Sigmoid colon (tissue), 7 donors: ENCODE measurements around the gene EMP2. TPM values are rescaled to one million over a fixed set of nuclear protein-coding genes. Genes with fewer than 3 reads are reported as not detected.
A peak's percentile ranks its signal among the peaks of the same experiment; 100 is the strongest.
"Not testable (repeated sequence)": the region's sequence is repeated elsewhere in the genome, so short reads cannot be mapped to it uniquely, and the experiment has no call there.

Source experiments
- DNase-seq: peaks from one replicate; pipeline ENCODE4 v3.0.0-alpha.2; 2019
- H3K27ac ChIP-seq, 4 donors: fragments of 200-600 bp; sonication (generic); one replicate each; pipeline ENCODE4 v1.5.1; 2016 to 2019; ENCODE audit warnings: mild to moderate bottlenecking in 1 of 4
- H3K27me3 ChIP-seq, 3 donors: fragments of 200-600 bp; sonication (generic); one replicate each; pipeline ENCODE4 v1.5.1; 2019; ENCODE audit warnings: mild to moderate bottlenecking in 1 of 3
- H3K36me3 ChIP-seq, 4 donors: fragments of 200-600 bp; sonication (generic); one replicate each; pipeline ENCODE4 v1.5.1; 2016 to 2019
- H3K4me1 ChIP-seq, 4 donors: fragments of 200-600 bp; sonication (generic); one replicate each; pipeline ENCODE4 v1.5.1; 2017 to 2019
- H3K4me3 ChIP-seq, 4 donors: fragments of 200-600 bp; sonication (generic); one replicate each; pipeline ENCODE4 v1.5.1; 2017 to 2019; ENCODE audit warnings: mild to moderate bottlenecking in 2 of 4, moderate library complexity in 1 of 4
- H3K9me3 ChIP-seq, 4 donors: fragments of 200-600 bp in 3 of 4; sonication (generic) in 3 of 4; one replicate each; pipeline versions ENCODE4 v1.5.1 to v1.6.1; 2013 to 2019
- CTCF ChIP-seq, 4 experiments: fragments of 450-650 bp in 3 of 4; fragments of 200-600 bp in 1 of 4; IDR thresholded peaks; one replicate each; pipeline ENCODE4 v1.5.1; 2016 to 2019; ENCODE audit warnings: antibody characterized with exemption in 4 of 4, mild to moderate bottlenecking in 3 of 4, moderate library complexity in 2 of 4
- EP300 ChIP-seq, 4 donors: sonication (generic); formaldehyde crosslinking; IDR thresholded peaks; one replicate each; pipeline ENCODE4 v1.6.1; 2017; ENCODE audit warnings: antibody characterized with exemption in 4 of 4
- POLR2A ChIP-seq, 2 donors: fragments of 450-650 bp; IDR thresholded peaks; one replicate each; pipeline ENCODE4 v1.6.1; 2016; ENCODE audit warnings: antibody characterized with exemption in 2 of 2, mild to moderate bottlenecking in 2 of 2, moderate library complexity in 2 of 2
- POLR2AphosphoS5 ChIP-seq, 4 donors: sonication (generic); formaldehyde crosslinking; IDR thresholded peaks; one replicate each; pipeline ENCODE4 v1.6.1; 2017; ENCODE audit warnings: antibody characterized with exemption in 4 of 4
- WGBS, 2 donors: extraction: QIAGEN DNeasy Blood & Tissue Kit; methylation state at CpG; one replicate each; pipeline ENCODE4 v1.1.7; 2013; 5-methylcytosine and 5-hydroxymethylcytosine counted together
- intact Hi-C: fragments of 100-400 bp; cut with DNase I; formaldehyde crosslinking; loops from one replicate; pipeline ENCODE4 v1.15.1; 2023
- polyA plus RNA-seq, 3 donors: library from polyadenylated mRNA; stranded (reverse); fragments of 200-250 nt; gene quantifications; one replicate each; pipeline ENCODE4 v1.2.3, GENCODE V29; 2013
- total RNA-seq, 4 donors: library from RNA; depleted of rRNA; stranded (reverse); fragments of >200 nt; gene quantifications; one replicate each; pipeline ENCODE4 v1.1.0, GENCODE V29; 2016
- donor health status: healthy with polysubstance abuse.
- donor health status: Bipolar disorder and iron deficiency.
- donor health status: healthy.

Gene EMP2
- total and polyA plus RNA-seq, 7 donors = 7.2 to 57.3 (median 39.2) TPM

GRCh38 chr16:10564591-10564990 lies 15.8 kb downstream of the EMP2 start:
- intact Hi-C loops = no loop called here
- no peak for DNase-seq
- H3K27me3 ChIP-seq = no peaks in the 10 kb centered on the region
- no peaks in the 10 kb centered on the region for H3K9me3 ChIP-seq
- 64 to 88% methylated on average over 5 of the region's 5 CpGs for WGBS, 2 donors
- no peak for TF ChIP-seq EP300 (IDR thresholded peaks at IDR 0.05)
- TF ChIP-seq POLR2A (IDR thresholded peaks at IDR 0.05) = no peak
- TF ChIP-seq CTCF (IDR thresholded peaks at IDR 0.05) = no peak
- TF ChIP-seq POLR2AphosphoS5 (IDR thresholded peaks at IDR 0.05) = no peak
- peak overlapping the region in 2 of 4 donors; percentile 9 to 36 for H3K27ac ChIP-seq
- H3K36me3 ChIP-seq = no peaks in the 10 kb centered on the region
- no peak overlapping the region for H3K4me3 ChIP-seq
- peaks cover 0 to 43% (median 34%) of the 10 kb centered on the region in 4 donors for H3K4me1 ChIP-seq

GRCh38 chr16:10562361-10562899 lies 18.0 kb downstream of the EMP2 start:
- no peak overlapping the region for H3K4me3 ChIP-seq
- H3K27me3 ChIP-seq = no peaks in the 10 kb centered on the region
- DNase-seq = no peak
- intact Hi-C loops = no loop called here
- peak overlapping the region in 1 of 4 donors; percentile 1 for H3K27ac ChIP-seq
- H3K4me1 ChIP-seq = peaks cover 0 to 58% (median 47%) of the 10 kb centered on the region in 4 donors
- no peak for TF ChIP-seq CTCF (IDR thresholded peaks at IDR 0.05)
- no peak for TF ChIP-seq EP300 (IDR thresholded peaks at IDR 0.05)
- no peaks in the 10 kb centered on the region for H3K9me3 ChIP-seq
- no peaks in the 10 kb centered on the region for H3K36me3 ChIP-seq

GRCh38 chr16:10561425-10561824 lies 19.0 kb downstream of the EMP2 start:
- Histone ChIP-seq H3K27me3 (no peaks in the 10 kb centered on the region), H3K4me3 (no peak overlapping the region), H3K36me3 (no peaks in the 10 kb centered on the region), H3K4me1 (peaks cover 0 to 59% (median 43%) of the 10 kb centered on the region in 4 donors), H3K27ac (peak overlapping the region in 3 of 4 donors; percentile 43 to 80 (median 78)), H3K9me3 (no peaks in the 10 kb centered on the region)
- DNase-seq = no peak
- TF ChIP-seq EP300 (IDR thresholded peaks at IDR 0.05) (no peak), POLR2AphosphoS5 (IDR thresholded peaks at IDR 0.05) (no peak), POLR2A (IDR thresholded peaks at IDR 0.05) (no peak), CTCF (IDR thresholded peaks at IDR 0.05) (no peak)
- 70 to 90% methylated on average over 3 of the region's 3 CpGs for WGBS, 2 donors
- intact Hi-C loops = no loop called here

GRCh38 chr16:10561001-10561400 lies 19.4 kb downstream of the EMP2 start:
- no peak for DNase-seq
- TF ChIP-seq POLR2AphosphoS5 (IDR thresholded peaks at IDR 0.05) (no peak), EP300 (IDR thresholded peaks at IDR 0.05) (no peak), POLR2A (IDR thresholded peaks at IDR 0.05) (no peak), CTCF (IDR thresholded peaks at IDR 0.05) (no peak)
- H3K4me1 ChIP-seq = peaks cover 0 to 59% (median 40%) of the 10 kb centered on the region in 4 donors
- H3K27ac ChIP-seq = peak overlapping the region in 3 of 4 donors; percentile 43 to 80 (median 78)
- H3K36me3 ChIP-seq = no peaks in the 10 kb centered on the region
- no peaks in the 10 kb centered on the region for H3K27me3 ChIP-seq
- no peak overlapping the region for H3K4me3 ChIP-seq
- intact Hi-C loops = no loop called here
- WGBS, 2 donors = 60 to 85% methylated on average over 3 of the region's 3 CpGs
- no peaks in the 10 kb centered on the region for H3K9me3 ChIP-seq

GRCh38 chr16:10559792-10560191 lies 20.6 kb downstream of the EMP2 start:
- intact Hi-C loops, H3K4me3 ChIP-seq, H3K9me3 ChIP-seq, H3K27me3 ChIP-seq, DNase-seq, H3K36me3 ChIP-seq: not testable (repeated sequence)
- Histone ChIP-seq H3K27ac (peak overlapping the region; percentile 73 to 80 (median 78)), H3K4me1 (peaks cover 0 to 51% (median 31%) of the 10 kb centered on the region in 4 donors)
- 91 to 92% methylated on average over 4 of the region's 4 CpGs for WGBS, 2 donors
